Stomach (tissue), 9 donors: ENCODE measurements around the gene PTPRD. TPM values are rescaled to one million over a fixed set of nuclear protein-coding genes. Genes with fewer than 3 reads are reported as not detected.
"Not testable (repeated sequence)": the region's sequence is repeated elsewhere in the genome, so short reads cannot be mapped to it uniquely, and the experiment has no call there.

Experiments
- DNase-seq, 2 donors: peaks; one replicate each; pipeline versions ENCODE4 v3.0.0 to v3.0.0-alpha.2; 2013 to 2019
- H3K27ac ChIP-seq, 5 donors: fragments of 200-600 bp in 4 of 5; sonication (generic) in 4 of 5; one replicate each; pipeline ENCODE4 v1.5.1; 2013 to 2019; ENCODE audit warnings: mild to moderate bottlenecking in 1 of 5, moderate library complexity in 1 of 5
- H3K27me3 ChIP-seq, 3 donors: fragments of 200-600 bp; sonication (generic); one replicate each; pipeline ENCODE4 v1.5.1; 2017 to 2019; ENCODE audit warnings: mixed run types in 1 of 3
- H3K36me3 ChIP-seq, 4 donors: fragments of 200-600 bp; sonication (generic); 1 replicate in 3 of 4; 2 replicates in 1 of 4; pipeline ENCODE4 v1.5.1; 2016 to 2019
- H3K4me1 ChIP-seq, 4 donors: fragments of 200-600 bp; sonication (generic); one replicate each; pipeline ENCODE4 v1.5.1; 2016 to 2019
- H3K4me3 ChIP-seq, 4 donors: fragments of 200-600 bp; sonication (generic) in 3 of 4; one replicate each; pipeline ENCODE4 v1.5.1; 2016 to 2019; ENCODE audit warnings: mild to moderate bottlenecking in 1 of 4
- H3K9me3 ChIP-seq, 4 donors: fragments of 200-600 bp; sonication (generic); one replicate each; pipeline ENCODE4 v1.5.1; 2016 to 2019
- CTCF ChIP-seq, 7 experiments: fragments of 450-650 bp in 4 of 7; fragments of 200-600 bp in 3 of 7; sonication (generic) in 3 of 7; IDR thresholded peaks; one replicate each; pipeline ENCODE4 v1.5.1; 2016 to 2019; ENCODE audit warnings: antibody characterized with exemption in 7 of 7, control low read depth in 2 of 7, mild to moderate bottlenecking in 1 of 7
- EP300 ChIP-seq: sonication (generic); formaldehyde crosslinking; IDR thresholded peaks from one replicate; pipeline ENCODE4 v1.6.1; 2017; ENCODE audit warnings: antibody characterized with exemption
- POLR2A ChIP-seq, 4 donors: fragments of 450-650 bp; IDR thresholded peaks; one replicate each; pipeline ENCODE4 v1.6.1; 2016; ENCODE audit warnings: antibody characterized with exemption in 4 of 4, control low read depth in 2 of 4, mild to moderate bottlenecking in 1 of 4, moderate library complexity in 1 of 4
- POLR2AphosphoS5 ChIP-seq, 3 donors: sonication (generic); formaldehyde crosslinking; IDR thresholded peaks; one replicate each; pipeline ENCODE4 v1.6.1; 2016; ENCODE audit warnings: antibody characterized with exemption in 3 of 3
- WGBS, 5 donors: extraction: QIAGEN DNeasy Blood & Tissue Kit in 3 of 5; methylation state at CpG; one replicate each; pipeline versions ENCODE4 v1.1.5 to v1.1.7; 2013 to 2018; 5-methylcytosine and 5-hydroxymethylcytosine counted together
- intact Hi-C: fragments of 100-400 bp; cut with DNase I; formaldehyde crosslinking; loops from one replicate; pipeline ENCODE4 v1.15.1; 2023; ENCODE audit warnings: low total_unique reads
- polyA plus RNA-seq, 3 donors: library from polyadenylated mRNA; stranded (reverse); fragments of 200-250 nt; gene quantifications; one replicate each; pipeline ENCODE4 v1.2.3, GENCODE V29; 2013
- total RNA-seq, 5 donors: library from RNA; depleted of rRNA; stranded (reverse); fragments of >200 nt; gene quantifications; one replicate each; pipeline versions ENCODE4 v1.1.0 to v1.2.3, GENCODE V29; 2014 to 2016
- donor health status: healthy with polysubstance abuse.
- donor health status: Bipolar disorder and iron deficiency.
- donor health status: healthy.

Gene PTPRD
- total and polyA plus RNA-seq, 8 donors = 0.12 to 53.1 (median 1.2) TPM

DNA sequence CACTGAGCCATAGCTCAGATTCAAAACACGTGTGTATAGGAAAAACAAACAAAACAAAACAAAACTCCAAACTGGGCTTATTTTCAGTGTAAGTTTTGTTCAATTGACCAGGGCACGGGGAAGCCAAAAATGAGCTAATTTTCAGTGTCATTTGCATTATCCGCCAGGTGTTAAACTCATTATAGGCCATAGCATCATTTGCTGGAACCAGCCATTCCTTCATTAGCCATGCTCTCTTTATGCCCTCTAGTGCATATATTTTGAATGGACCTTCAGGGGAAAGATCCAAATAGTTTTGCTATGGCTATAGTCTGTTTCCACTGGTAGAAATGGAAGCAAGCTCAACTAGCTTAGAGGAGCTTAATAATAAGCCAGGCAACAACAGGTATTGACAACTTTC lies 1608.0 kb downstream of the PTPRD start:
- Histone ChIP-seq H3K27me3 (no peaks in the 10 kb centered on the region), H3K4me1 (no peaks in the 10 kb centered on the region), H3K36me3 (no peaks in the 10 kb centered on the region), H3K4me3 (no peak overlapping the region), H3K9me3 (no peaks in the 10 kb centered on the region), H3K27ac (no peak overlapping the region)
- DNase-seq = peak in 1 of 2 donors; percentile 6
- intact Hi-C loops = no loop called here
- 54 to 88% (median 80%) methylated on average over 3 of the region's 3 CpGs for WGBS, 5 donors
- TF ChIP-seq EP300 (no peak), POLR2AphosphoS5 (IDR thresholded peaks at IDR 0.05) (no peak)

DNA sequence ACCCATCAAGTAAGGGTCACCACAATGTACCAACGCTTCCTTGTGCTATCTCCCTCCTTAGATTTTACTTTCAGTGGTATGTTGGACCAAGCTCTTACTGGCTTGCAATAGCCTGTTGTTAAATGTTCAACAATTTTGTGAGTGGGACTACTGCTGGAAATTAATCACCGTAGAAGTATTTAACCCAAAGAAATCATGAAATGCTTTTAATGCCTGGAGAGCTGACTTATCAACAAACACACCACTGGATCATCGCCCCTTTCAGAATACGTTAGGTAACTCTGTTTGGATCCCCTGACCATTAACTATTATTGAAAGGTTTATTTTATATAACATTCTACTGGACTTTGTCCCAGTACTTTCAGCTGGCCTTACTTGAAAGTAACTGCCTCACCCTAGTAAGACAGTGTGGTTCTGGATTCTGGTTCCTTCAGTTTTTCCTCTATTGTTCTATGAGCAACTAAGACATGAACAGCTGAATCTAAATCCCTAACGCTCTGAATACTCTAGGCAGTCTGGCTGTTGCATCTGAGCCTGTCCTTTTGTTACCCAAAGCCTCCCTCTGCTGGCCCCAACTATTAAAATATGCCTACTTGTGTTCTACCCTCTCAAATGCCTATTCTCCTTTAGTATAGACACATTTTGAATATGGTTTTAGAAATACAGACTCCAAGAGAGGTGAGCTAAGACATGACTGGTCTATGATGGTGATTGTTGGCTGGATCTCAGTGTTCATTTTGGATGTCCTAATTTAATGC lies 1609.8 kb downstream of the PTPRD start:
- Histone ChIP-seq H3K27me3 (no peaks in the 10 kb centered on the region), H3K27ac (no peak overlapping the region), H3K9me3 (peaks cover 0 to 9% (median 4%) of the 10 kb centered on the region in 4 donors), H3K36me3 (no peaks in the 10 kb centered on the region), H3K4me3 (no peak overlapping the region), H3K4me1 (no peaks in the 10 kb centered on the region)
- intact Hi-C loops = no loop called here
- no peak for TF ChIP-seq POLR2A (IDR thresholded peaks at IDR 0.05)
- no peak for TF ChIP-seq CTCF (IDR thresholded peaks at IDR 0.05)
- no peak for TF ChIP-seq POLR2AphosphoS5 (IDR thresholded peaks at IDR 0.05)
- TF ChIP-seq EP300 = no peak
- DNase-seq = peak in 1 of 2 donors; percentile 40
- 55 to 75% (median 64%) methylated on average over 5 of the region's 5 CpGs for WGBS, 5 donors

GRCh38 chr9:8980496-8981013 lies 1632.2 kb downstream of the PTPRD start:
- no peak overlapping the region for H3K27ac ChIP-seq
- H3K36me3 ChIP-seq = no peaks in the 10 kb centered on the region
- 47 to 75% (median 58%) methylated on average over 2 of the region's 2 CpGs for WGBS, 5 donors
- no peaks in the 10 kb centered on the region for H3K9me3 ChIP-seq
- H3K4me3 ChIP-seq = no peak overlapping the region
- no peak for DNase-seq
- H3K4me1 ChIP-seq = no peaks in the 10 kb centered on the region
- intact Hi-C loops = no loop called here
- TF ChIP-seq POLR2AphosphoS5 (IDR thresholded peaks at IDR 0.05) (no peak), CTCF (IDR thresholded peaks at IDR 0.05) (no peak), POLR2A (IDR thresholded peaks at IDR 0.05) (no peak), EP300 (no peak)
- H3K27me3 ChIP-seq = no peaks in the 10 kb centered on the region

GRCh38 chr9:8978334-8978733 lies 1634.5 kb downstream of the PTPRD start:
- no peak overlapping the region for H3K27ac ChIP-seq
- H3K4me3 ChIP-seq = no peak overlapping the region
- no peaks in the 10 kb centered on the region for H3K9me3 ChIP-seq
- DNase-seq = no peak
- H3K27me3 ChIP-seq = no peaks in the 10 kb centered on the region
- TF ChIP-seq CTCF (IDR thresholded peaks at IDR 0.05) = no peak
- no peak for TF ChIP-seq POLR2A (IDR thresholded peaks at IDR 0.05)
- no peak for TF ChIP-seq POLR2AphosphoS5 (IDR thresholded peaks at IDR 0.05)
- TF ChIP-seq EP300 = no peak
- no peaks in the 10 kb centered on the region for H3K4me1 ChIP-seq
- intact Hi-C loops = no loop called here
- no peaks in the 10 kb centered on the region for H3K36me3 ChIP-seq
- WGBS, 5 donors = 89 to 93% (median 90%) methylated on average over 6 of the region's 6 CpGs

- H3K4me3 ChIP-seq, H3K9me3 ChIP-seq, H3K4me1 ChIP-seq, H3K36me3 ChIP-seq, H3K27ac ChIP-seq, DNase-seq, H3K27me3 ChIP-seq, intact Hi-C loops: not testable (repeated sequence)
- WGBS, 5 donors = 55 to 96% (median 65%) methylated on average over 1 to 3 of the region's 3 CpGs
Observed at GRCh38 chr9:8968350-8968749, 1644.5 kb downstream of the PTPRD start.
